OCI-LY1 (cell line): ENCODE results near the gene GMEB2.

Source experiments
- EZH2 ChIP-seq: fragments of 200-600 bp; sonication (generic), shearing (Covaris generic); IDR thresholded peaks from 2 replicates; pipeline ENCODE4 v1.8.0; 2017; ENCODE audit warnings: borderline replicate concordance, mixed run types, mild to moderate bottlenecking, antibody characterized with exemption, low read length, moderate library complexity, mixed read lengths
- TF ChIP-seq, protein P1 (sequence below): fragments of 200-600 bp; sonication (generic), shearing (Covaris generic); IDR thresholded peaks from 2 replicates; pipeline ENCODE4 v1.5.1; 2017; ENCODE audit warnings: mild to moderate bottlenecking, antibody characterized with exemption, low read length, moderate library complexity, mixed read lengths

DNA sequence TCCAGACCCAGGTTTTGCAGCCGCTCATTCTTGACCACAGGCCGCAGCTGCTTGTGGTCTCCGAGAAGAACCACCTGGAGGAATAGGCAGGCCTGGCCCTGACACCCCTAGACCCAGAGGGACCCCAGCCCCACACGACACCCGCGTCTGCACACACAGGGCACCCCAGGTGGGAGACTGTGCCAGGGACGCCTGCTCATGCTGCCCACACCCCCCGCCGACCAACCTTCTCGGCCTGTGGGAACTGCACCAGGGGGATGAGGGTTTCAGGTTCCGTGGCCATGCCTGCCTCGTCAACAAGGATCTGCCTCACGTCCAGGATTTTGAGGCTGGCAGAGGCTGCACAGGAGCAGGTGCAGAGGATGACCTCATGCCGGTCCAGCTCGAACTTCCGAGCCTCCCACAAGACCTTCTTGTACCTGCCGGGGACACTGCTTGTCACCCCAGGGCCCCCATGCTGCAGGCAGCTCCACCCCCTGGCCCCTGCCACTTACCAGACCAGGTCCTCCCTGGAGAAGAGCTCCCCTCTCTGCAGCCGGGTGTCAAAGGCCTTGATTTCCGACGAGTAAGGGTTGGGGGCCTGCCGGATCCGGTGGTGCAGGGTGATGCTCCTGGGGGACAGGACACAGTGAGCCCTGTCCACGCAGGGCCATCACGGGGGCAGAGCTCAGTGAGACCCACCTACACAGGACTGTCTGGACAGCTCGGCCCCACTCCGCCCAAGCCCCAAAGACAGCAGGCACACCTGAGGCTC, 65.9 kb downstream of the GMEB2 start:
- TF ChIP-seq, protein P1, sequence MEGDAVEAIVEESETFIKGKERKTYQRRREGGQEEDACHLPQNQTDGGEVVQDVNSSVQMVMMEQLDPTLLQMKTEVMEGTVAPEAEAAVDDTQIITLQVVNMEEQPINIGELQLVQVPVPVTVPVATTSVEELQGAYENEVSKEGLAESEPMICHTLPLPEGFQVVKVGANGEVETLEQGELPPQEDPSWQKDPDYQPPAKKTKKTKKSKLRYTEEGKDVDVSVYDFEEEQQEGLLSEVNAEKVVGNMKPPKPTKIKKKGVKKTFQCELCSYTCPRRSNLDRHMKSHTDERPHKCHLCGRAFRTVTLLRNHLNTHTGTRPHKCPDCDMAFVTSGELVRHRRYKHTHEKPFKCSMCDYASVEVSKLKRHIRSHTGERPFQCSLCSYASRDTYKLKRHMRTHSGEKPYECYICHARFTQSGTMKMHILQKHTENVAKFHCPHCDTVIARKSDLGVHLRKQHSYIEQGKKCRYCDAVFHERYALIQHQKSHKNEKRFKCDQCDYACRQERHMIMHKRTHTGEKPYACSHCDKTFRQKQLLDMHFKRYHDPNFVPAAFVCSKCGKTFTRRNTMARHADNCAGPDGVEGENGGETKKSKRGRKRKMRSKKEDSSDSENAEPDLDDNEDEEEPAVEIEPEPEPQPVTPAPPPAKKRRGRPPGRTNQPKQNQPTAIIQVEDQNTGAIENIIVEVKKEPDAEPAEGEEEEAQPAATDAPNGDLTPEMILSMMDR, result no peak
- TF ChIP-seq EZH2, result no peak
